WTC11 (cell line): ENCODE measurements around the gene H2AZ2. TPM values are rescaled to one million over a fixed set of nuclear protein-coding genes. Genes with fewer than 3 reads are reported as not detected.
A peak's percentile ranks its signal among the peaks of the same experiment; 100 is the strongest.

Source experiments
- ATAC-seq: fragments of 200-7000 bp; cut with Tn5 transposase; 2 replicates; pipeline ENCODE4 v1.10.0; 2021; ENCODE audit warnings: mild to moderate bottlenecking, moderate library complexity
- CTCF ChIA-PET: fragments of 300-600 bp; sonication (Branson Sonifier 250); formaldehyde crosslinking; loops from one replicate; lab custom pipeline; 2021; ENCODE audit warnings: antibody characterized with exemption; lab: Charles Lee
- POLR2A ChIA-PET: fragments of 350-600 bp; sonication (Branson Sonifier 250); formaldehyde crosslinking; loops from one replicate; lab custom pipeline; 2021; ENCODE audit warnings: antibody characterized with exemption; lab: Charles Lee
- DNase-seq: peaks from one replicate; pipeline ENCODE4 v3.0.0; 2021; ENCODE audit warnings: low spot score
- H3K27ac Mint-ChIP-seq: 2 replicates; pipeline ENCODE4 v1.8.0; 2021; ENCODE audit warnings: mixed read lengths
- H3K27me3 Mint-ChIP-seq: 2 replicates; pipeline ENCODE4 v1.8.0; 2021; ENCODE audit warnings: low read depth, mild to moderate bottlenecking, moderate library complexity, mixed read lengths
- H3K36me3 Mint-ChIP-seq: 2 replicates; pipeline ENCODE4 v1.8.0; 2021; ENCODE audit warnings: mixed read lengths
- H3K4me1 Mint-ChIP-seq: 2 replicates; pipeline ENCODE4 v1.8.0; 2022; ENCODE audit warnings: mixed read lengths
- H3K4me3 Mint-ChIP-seq: 2 replicates; pipeline ENCODE4 v1.8.0; 2021; ENCODE audit warnings: mild to moderate bottlenecking, moderate library complexity, mixed read lengths
- H3K9me3 Mint-ChIP-seq: 2 replicates; pipeline ENCODE4 v1.8.0; 2021; ENCODE audit warnings: mixed read lengths
- AR ChIP-seq: fragments of 250-450 bp; sonication (Bioruptor Pico); IDR thresholded peaks from 2 replicates; pipeline ENCODE4 v1.9.0; 2021; ENCODE audit warnings: mild to moderate bottlenecking
- ATF2 ChIP-seq: sonication (generic); formaldehyde crosslinking; IDR thresholded peaks from 2 replicates; pipeline ENCODE4 v1.8.1; 2022; ENCODE audit warnings: low read depth, missing genetic modification reagents, borderline replicate concordance
- ATF6 ChIP-seq: sonication (generic); formaldehyde crosslinking; IDR thresholded peaks from 2 replicates; pipeline ENCODE4 v1.8.1; 2023; ENCODE audit warnings: mild to moderate bottlenecking, missing genetic modification reagents
- CBFB ChIP-seq: sonication (generic); formaldehyde crosslinking; IDR thresholded peaks from 2 replicates; pipeline ENCODE4 v1.8.1; 2022; ENCODE audit warnings: mild to moderate bottlenecking, low read depth, missing genetic modification reagents
- ESRRA ChIP-seq: sonication (generic); formaldehyde crosslinking; IDR thresholded peaks from 2 replicates; pipeline ENCODE4 v1.8.1; 2022; ENCODE audit warnings: mild to moderate bottlenecking, missing genetic modification reagents, borderline replicate concordance
- FOXK1 ChIP-seq: sonication (generic); formaldehyde crosslinking; IDR thresholded peaks from 2 replicates; pipeline ENCODE4 v1.8.0; 2022; ENCODE audit warnings: mild to moderate bottlenecking, moderate library complexity, missing genetic modification reagents
- FOXP1 ChIP-seq: sonication (generic); formaldehyde crosslinking; IDR thresholded peaks from 2 replicates; pipeline ENCODE4 v1.8.0; 2022; ENCODE audit warnings: missing genetic modification reagents, mild to moderate bottlenecking, moderate library complexity, borderline replicate concordance
- JUN ChIP-seq: sonication (generic); formaldehyde crosslinking; IDR thresholded peaks from 2 replicates; pipeline ENCODE4 v1.8.0; 2023; ENCODE audit warnings: mild to moderate bottlenecking, missing genetic modification reagents
- NR1H2 ChIP-seq: sonication (generic); formaldehyde crosslinking; IDR thresholded peaks from 2 replicates; pipeline ENCODE4 v1.9.0; 2021; ENCODE audit warnings: mild to moderate bottlenecking, moderate library complexity, missing genetic modification reagents
- NR3C1 ChIP-seq: sonication (generic); formaldehyde crosslinking; conservative IDR thresholded peaks from 2 replicates; pipeline ENCODE4 v1.8.1; 2023; ENCODE audit warnings: low read depth, mild to moderate bottlenecking, missing genetic modification reagents
- PRRX2 ChIP-seq: fragments of 250-450 bp; sonication (Bioruptor Pico); IDR thresholded peaks from 2 replicates; pipeline ENCODE4 v1.8.0; 2021; ENCODE audit warnings: mild to moderate bottlenecking
- RORB ChIP-seq: fragments of 250-450 bp; sonication (Bioruptor Pico); IDR thresholded peaks from 2 replicates; pipeline ENCODE4 v1.9.0; 2021; ENCODE audit warnings: mild to moderate bottlenecking
- SOX15 ChIP-seq: fragments of 250-450 bp; sonication (Bioruptor Pico); IDR thresholded peaks from 2 replicates; pipeline ENCODE4 v1.9.0; 2021; ENCODE audit warnings: mild to moderate bottlenecking
- USF1 ChIP-seq: sonication (generic); formaldehyde crosslinking; IDR thresholded peaks from 2 replicates; pipeline ENCODE4 v1.8.0; 2022; ENCODE audit warnings: mild to moderate bottlenecking, missing genetic modification reagents
- ZNF219 ChIP-seq: sonication (generic); formaldehyde crosslinking; IDR thresholded peaks from 2 replicates; pipeline ENCODE4 v1.8.0; 2023; ENCODE audit warnings: missing genetic modification reagents, mild to moderate bottlenecking, borderline replicate concordance
- ZNF317 ChIP-seq: sonication (generic); formaldehyde crosslinking; IDR thresholded peaks from 2 replicates; pipeline ENCODE4 v1.8.1; 2023; ENCODE audit warnings: low read depth, mild to moderate bottlenecking, moderate library complexity, missing genetic modification reagents, borderline replicate concordance
- ZNF671 ChIP-seq: fragments of 250-450 bp; sonication (Bioruptor Pico); IDR thresholded peaks from 2 replicates; pipeline ENCODE4 v1.8.0; 2021; ENCODE audit warnings: mild to moderate bottlenecking
- total RNA-seq: library from RNA; stranded (reverse); gene quantifications from 3 replicates; pipeline ENCODE4 v1.2.3, GENCODE V29; 2021
- TF ChIP-seq, protein P1 (sequence below): sonication (generic); formaldehyde crosslinking; IDR thresholded peaks from 2 replicates; pipeline ENCODE4 v1.8.0; 2023; ENCODE audit warnings: mild to moderate bottlenecking, missing genetic modification reagents
- TF ChIP-seq, protein P2 (sequence below): sonication (generic); formaldehyde crosslinking; IDR thresholded peaks from 2 replicates; pipeline ENCODE4 v1.8.1; 2023; ENCODE audit warnings: mild to moderate bottlenecking, missing genetic modification reagents, borderline replicate concordance

Gene H2AZ2
- total RNA-seq, 1 experiment from 2014 or later: 178 TPM

DNA sequence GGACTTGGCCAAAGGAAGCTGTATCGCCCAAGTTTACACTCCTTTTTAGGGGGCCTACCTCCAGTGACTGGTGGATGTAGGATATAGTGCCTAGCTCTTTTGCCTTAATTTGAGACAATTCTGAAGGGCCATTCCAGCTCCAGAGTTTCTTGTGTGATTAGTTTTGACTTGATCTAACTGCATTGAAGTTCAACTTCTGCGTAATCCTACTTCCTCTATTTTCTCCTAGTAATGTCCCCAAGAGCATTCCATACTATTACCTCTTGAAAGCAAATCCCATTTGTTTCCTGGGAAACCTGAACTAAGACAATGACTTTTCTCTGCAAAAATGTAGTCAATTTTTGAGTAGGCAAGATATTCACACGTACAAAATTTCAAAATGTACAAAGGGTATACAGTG, 4.7 kb upstream of the H2AZ2 start:
- Mint-ChIP-seq H3K4me3 (no peak overlapping the region), H3K36me3 (no peaks in the 10 kb centered on the region), H3K4me1 (no peaks in the 10 kb centered on the region), H3K27ac (no peak overlapping the region), H3K9me3 (no peaks in the 10 kb centered on the region), H3K27me3 (no peaks in the 10 kb centered on the region; the same call in 1 of the 2 replicates)
- CTCF ChIA-PET: no interaction called here
- no peak for ATAC-seq
- TF ChIP-seq PRRX2 (CRISPR knock-in tag) (no peak), AR (CRISPR knock-in tag) (no peak), JUN (CRISPR knock-in tag) (no peak), ATF6 (CRISPR knock-in tag) (no peak), FOXP1 (no peak)
- no peak for DNase-seq
- POLR2A ChIA-PET: no interaction called here

DNA sequence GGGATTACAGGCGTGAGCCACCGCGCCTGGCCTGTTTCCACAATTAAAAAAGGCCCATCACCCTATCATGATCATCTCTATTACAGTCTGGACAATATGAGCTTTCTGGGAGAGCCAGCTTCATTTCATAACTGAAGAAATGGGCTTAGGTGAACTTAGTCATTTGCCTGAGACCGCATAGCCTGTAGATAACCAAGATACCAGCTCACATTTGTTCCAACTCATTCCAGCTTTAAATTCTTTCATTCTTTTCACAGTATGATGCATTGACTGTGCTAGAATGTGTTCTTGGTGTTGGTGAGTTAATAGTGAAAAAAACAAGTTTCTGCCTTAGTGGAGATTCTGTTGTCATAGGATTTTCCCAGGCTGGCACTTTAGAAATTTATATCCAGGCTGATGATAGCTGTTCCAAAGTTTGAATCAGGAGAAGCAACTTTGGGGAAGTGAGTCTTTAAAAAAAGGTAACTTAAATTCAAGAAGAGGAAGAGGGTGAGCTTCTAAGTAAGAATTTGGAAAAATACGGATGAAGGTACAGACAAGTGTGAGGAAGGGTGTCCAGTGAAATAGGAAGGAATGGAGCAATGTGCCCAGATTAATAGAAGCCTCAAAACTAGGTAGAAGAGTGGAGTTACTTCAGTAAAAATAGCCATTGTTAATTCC, 2.1 kb upstream of the H2AZ2 start:
- Mint-ChIP-seq H3K4me3 (peak overlapping the region; percentile 99), H3K27me3 (no peaks in the 10 kb centered on the region; the same call in 1 of the 2 replicates), H3K36me3 (no peaks in the 10 kb centered on the region), H3K4me1 (peaks cover 13% of the 10 kb centered on the region), H3K27ac (peak overlapping the region; percentile 45; the same call in 1 of the 2 replicates), H3K9me3 (no peaks in the 10 kb centered on the region)
- ChIA-PET CTCF (no interaction called here), POLR2A (interaction anchor here (1.5 kb wide), 1 partner anchor 35 kb away, joined by 7 read pairs; the partner anchor contains the start of gene PURB)
- DNase-seq (no peak), ATAC-seq (no peak)
- no peak for TF ChIP-seq NR3C1 (CRISPR knock-in tag)
- TF ChIP-seq, protein P1, sequence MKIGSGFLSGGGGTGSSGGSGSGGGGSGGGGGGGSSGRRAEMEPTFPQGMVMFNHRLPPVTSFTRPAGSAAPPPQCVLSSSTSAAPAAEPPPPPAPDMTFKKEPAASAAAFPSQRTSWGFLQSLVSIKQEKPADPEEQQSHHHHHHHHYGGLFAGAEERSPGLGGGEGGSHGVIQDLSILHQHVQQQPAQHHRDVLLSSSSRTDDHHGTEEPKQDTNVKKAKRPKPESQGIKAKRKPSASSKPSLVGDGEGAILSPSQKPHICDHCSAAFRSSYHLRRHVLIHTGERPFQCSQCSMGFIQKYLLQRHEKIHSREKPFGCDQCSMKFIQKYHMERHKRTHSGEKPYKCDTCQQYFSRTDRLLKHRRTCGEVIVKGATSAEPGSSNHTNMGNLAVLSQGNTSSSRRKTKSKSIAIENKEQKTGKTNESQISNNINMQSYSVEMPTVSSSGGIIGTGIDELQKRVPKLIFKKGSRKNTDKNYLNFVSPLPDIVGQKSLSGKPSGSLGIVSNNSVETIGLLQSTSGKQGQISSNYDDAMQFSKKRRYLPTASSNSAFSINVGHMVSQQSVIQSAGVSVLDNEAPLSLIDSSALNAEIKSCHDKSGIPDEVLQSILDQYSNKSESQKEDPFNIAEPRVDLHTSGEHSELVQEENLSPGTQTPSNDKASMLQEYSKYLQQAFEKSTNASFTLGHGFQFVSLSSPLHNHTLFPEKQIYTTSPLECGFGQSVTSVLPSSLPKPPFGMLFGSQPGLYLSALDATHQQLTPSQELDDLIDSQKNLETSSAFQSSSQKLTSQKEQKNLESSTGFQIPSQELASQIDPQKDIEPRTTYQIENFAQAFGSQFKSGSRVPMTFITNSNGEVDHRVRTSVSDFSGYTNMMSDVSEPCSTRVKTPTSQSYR (CRISPR knock-in tag): no peak
- no peak for TF ChIP-seq ZNF317 (CRISPR knock-in tag)
- TF ChIP-seq ATF2: no peak
- TF ChIP-seq ESRRA (CRISPR knock-in tag): no peak
- TF ChIP-seq NR1H2: no peak
- TF ChIP-seq USF1: no peak
- no peak for TF ChIP-seq ZNF671 (CRISPR knock-in tag)
- TF ChIP-seq FOXK1: no peak
- TF ChIP-seq SOX15 (CRISPR knock-in tag): no peak
- TF ChIP-seq RORB (CRISPR knock-in tag): no peak
- no peak for TF ChIP-seq ZNF219 (CRISPR knock-in tag)
- TF ChIP-seq CBFB (CRISPR knock-in tag): no peak
- TF ChIP-seq, protein P2, sequence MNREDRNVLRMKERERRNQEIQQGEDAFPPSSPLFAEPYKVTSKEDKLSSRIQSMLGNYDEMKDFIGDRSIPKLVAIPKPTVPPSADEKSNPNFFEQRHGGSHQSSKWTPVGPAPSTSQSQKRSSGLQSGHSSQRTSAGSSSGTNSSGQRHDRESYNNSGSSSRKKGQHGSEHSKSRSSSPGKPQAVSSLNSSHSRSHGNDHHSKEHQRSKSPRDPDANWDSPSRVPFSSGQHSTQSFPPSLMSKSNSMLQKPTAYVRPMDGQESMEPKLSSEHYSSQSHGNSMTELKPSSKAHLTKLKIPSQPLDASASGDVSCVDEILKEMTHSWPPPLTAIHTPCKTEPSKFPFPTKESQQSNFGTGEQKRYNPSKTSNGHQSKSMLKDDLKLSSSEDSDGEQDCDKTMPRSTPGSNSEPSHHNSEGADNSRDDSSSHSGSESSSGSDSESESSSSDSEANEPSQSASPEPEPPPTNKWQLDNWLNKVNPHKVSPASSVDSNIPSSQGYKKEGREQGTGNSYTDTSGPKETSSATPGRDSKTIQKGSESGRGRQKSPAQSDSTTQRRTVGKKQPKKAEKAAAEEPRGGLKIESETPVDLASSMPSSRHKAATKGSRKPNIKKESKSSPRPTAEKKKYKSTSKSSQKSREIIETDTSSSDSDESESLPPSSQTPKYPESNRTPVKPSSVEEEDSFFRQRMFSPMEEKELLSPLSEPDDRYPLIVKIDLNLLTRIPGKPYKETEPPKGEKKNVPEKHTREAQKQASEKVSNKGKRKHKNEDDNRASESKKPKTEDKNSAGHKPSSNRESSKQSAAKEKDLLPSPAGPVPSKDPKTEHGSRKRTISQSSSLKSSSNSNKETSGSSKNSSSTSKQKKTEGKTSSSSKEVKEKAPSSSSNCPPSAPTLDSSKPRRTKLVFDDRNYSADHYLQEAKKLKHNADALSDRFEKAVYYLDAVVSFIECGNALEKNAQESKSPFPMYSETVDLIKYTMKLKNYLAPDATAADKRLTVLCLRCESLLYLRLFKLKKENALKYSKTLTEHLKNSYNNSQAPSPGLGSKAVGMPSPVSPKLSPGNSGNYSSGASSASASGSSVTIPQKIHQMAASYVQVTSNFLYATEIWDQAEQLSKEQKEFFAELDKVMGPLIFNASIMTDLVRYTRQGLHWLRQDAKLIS: no peak
